PC-3 (cell line): Measurements from ENCODE around the gene PKNOX2. TPM values are rescaled to one million over a fixed set of nuclear protein-coding genes. Genes with fewer than 3 reads are reported as not detected.

Source experiments
- ATAC-seq: fragments of 200-7000 bp; cut with Tn5 transposase; 2 replicates; pipeline ENCODE4 v1.9.1; 2020; ENCODE audit warnings: mild to moderate bottlenecking, moderate library complexity
- BruUV-seq: library from RNA; stranded (reverse); fragments of 400-500 nt; replicated peaks from 2 replicates; lab custom pipeline; 2021; lab: Mats Ljungman, UMichigan
- CTCF ChIA-PET: fragments of 300-600 bp; sonication (Branson Sonifier 250); formaldehyde crosslinking; loops from one replicate; lab custom pipeline; 2022; ENCODE audit warnings: antibody characterized with exemption; lab: Charles Lee
- POLR2A ChIA-PET: fragments of 300-600 bp; sonication (Branson Sonifier 250); formaldehyde crosslinking; loops from one replicate; lab custom pipeline; 2022; ENCODE audit warnings: antibody characterized with exemption; ENCODE audit not compliant: unreplicated experiment; lab: Charles Lee
- DNase-seq: peaks from one replicate; pipeline ENCODE4 v3.0.0-alpha.2; 2015
- H2AFZ ChIP-seq: fragments of 300-600 bp; sonication (generic); 2 replicates; pipeline ENCODE4 v1.6.0; 2016; ENCODE audit warnings: antibody characterized with exemption, low read length
- H3F3A ChIP-seq: fragments of 300-600 bp; sonication (generic); one replicate; pipeline ENCODE4 v1.6.0; 2017; ENCODE audit warnings: antibody characterized with exemption, low read length, control low read depth, mild to moderate bottlenecking; ENCODE audit not compliant: unreplicated experiment
- H3K27ac ChIP-seq: fragments of 300-600 bp; sonication (generic); 2 replicates; pipeline ENCODE4 v1.5.1; 2016; ENCODE audit warnings: mild to moderate bottlenecking, low read length
- H3K27me3 ChIP-seq: fragments of 300-600 bp; sonication (generic); 2 replicates; pipeline ENCODE4 v1.6.1; 2016; ENCODE audit warnings: low read length, mixed read lengths
- H3K36me3 ChIP-seq: fragments of 300-600 bp; sonication (generic); 2 replicates; pipeline ENCODE4 v1.6.1; 2016; ENCODE audit warnings: low read depth, mixed run types, low read length, mixed read lengths
- H3K4me1 ChIP-seq: fragments of 300-600 bp; sonication (generic); 2 replicates; pipeline ENCODE4 v1.5.1; 2016; ENCODE audit warnings: low read length; ENCODE audit not compliant: insufficient read depth
- H3K4me2 ChIP-seq: fragments of 300-600 bp; sonication (generic); 2 replicates; pipeline ENCODE4 v1.6.0; 2016; ENCODE audit warnings: low read length
- H3K4me3 ChIP-seq: fragments of 300-600 bp; sonication (generic); 2 replicates; pipeline ENCODE4 v1.5.1; 2016; ENCODE audit warnings: mild to moderate bottlenecking, low read length, mixed read lengths
- H3K79me2 ChIP-seq: fragments of 300-600 bp; sonication (generic); 2 replicates; pipeline ENCODE4 v1.6.1; 2017; ENCODE audit warnings: low read length, mixed read lengths
- H3K9ac ChIP-seq: fragments of 300-600 bp; sonication (generic); 2 replicates; pipeline ENCODE4 v1.6.0; 2016; ENCODE audit warnings: mild to moderate bottlenecking, low read length
- H3K9me2 ChIP-seq: fragments of 300-600 bp; sonication (generic); replicated peaks from 2 replicates; pipeline ENCODE4 v1.6.1; 2016; ENCODE audit warnings: mixed run types, low read length, mixed read lengths
- H3K9me3 ChIP-seq: fragments of 300-600 bp; sonication (generic); 2 replicates; pipeline ENCODE4 v1.6.1; 2016; ENCODE audit warnings: low read length, mixed read lengths
- H4K20me1 ChIP-seq: fragments of 300-600 bp; sonication (generic); 2 replicates; pipeline ENCODE4 v1.6.1; 2016; ENCODE audit warnings: low read length, mixed read lengths
- EZH2 ChIP-seq: fragments of 300-600 bp; sonication (generic); IDR thresholded peaks from one replicate; pipeline ENCODE4 v1.6.1; 2017; ENCODE audit warnings: antibody characterized with exemption, mild to moderate bottlenecking, low read length; ENCODE audit not compliant: unreplicated experiment
- EZH2phosphoT487 ChIP-seq: fragments of 300-600 bp; sonication (generic); IDR thresholded peaks from 2 replicates; pipeline ENCODE4 v1.6.1; 2018; ENCODE audit warnings: mild to moderate bottlenecking, antibody characterized with exemption, low read length, borderline replicate concordance
- intact Hi-C: fragments of 100-400 bp; cut with micrococcal nuclease; formaldehyde crosslinking; loops from 2 replicates; pipeline ENCODE4 v1.9.0; 2023
- total RNA-seq: library from RNA; depleted of rRNA; stranded (reverse); fragments of >200 nt; gene quantifications from 2 replicates; pipeline ENCODE4 v1.2.3, GENCODE V29; 2014
- TF ChIP-seq, protein P1 (sequence below): fragments of 300-600 bp; sonication (generic); conservative IDR thresholded peaks from 2 replicates; pipeline ENCODE4 v1.5.1; 2017; ENCODE audit warnings: antibody characterized with exemption, low read depth, mild to moderate bottlenecking, low read length

PKNOX2 gene
- total RNA-seq, 1 experiment from 2014 or later = not detected

DNA sequence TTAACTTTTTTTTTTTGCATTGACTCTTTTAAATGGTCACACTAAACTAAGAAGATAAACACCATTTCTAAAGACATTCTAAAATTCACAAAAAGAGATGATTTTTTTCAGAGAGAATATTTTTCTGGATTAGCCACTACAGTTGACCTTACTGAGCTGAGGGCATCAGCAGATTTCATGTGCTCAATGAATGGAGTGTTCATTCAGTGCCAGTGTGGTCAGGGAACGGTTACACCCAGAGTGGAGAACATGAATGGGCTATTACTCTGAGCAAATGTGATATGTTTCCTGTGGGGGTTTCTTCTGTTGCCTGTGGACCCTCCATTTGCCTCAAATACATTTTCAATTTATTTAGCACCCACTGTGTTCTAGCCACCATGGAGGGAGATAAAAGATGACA is 19.1 kb downstream of the PKNOX2 start:
- H3K9me2 ChIP-seq = no peaks in the 10 kb centered on the region
- intact Hi-C loops = no loop called here
- no TSS peak for BruUV-seq
- no peaks in the 10 kb centered on the region; the same call in 1 of the 2 replicates for H3K36me3 ChIP-seq
- no peak overlapping the region for H3K27ac ChIP-seq
- no peak overlapping the region for H2AFZ ChIP-seq
- H3F3A ChIP-seq = no peaks in the 10 kb centered on the region
- H3K4me2 ChIP-seq = no peak overlapping the region
- no peak overlapping the region for H3K9ac ChIP-seq
- H3K4me1 ChIP-seq = no peaks in the 10 kb centered on the region
- no peak for ATAC-seq
- no peaks in the 10 kb centered on the region for H4K20me1 ChIP-seq
- CTCF ChIA-PET = interaction anchor here (0.7 kb wide), 1 partner anchor 323 kb away, joined by 6 read pairs; no protein-coding TSS in a partner anchor
- POLR2A ChIA-PET = no interaction called here
- no peak for TF ChIP-seq EZH2
- no peak for TF ChIP-seq EZH2phosphoT487
- TF ChIP-seq, protein P1, sequence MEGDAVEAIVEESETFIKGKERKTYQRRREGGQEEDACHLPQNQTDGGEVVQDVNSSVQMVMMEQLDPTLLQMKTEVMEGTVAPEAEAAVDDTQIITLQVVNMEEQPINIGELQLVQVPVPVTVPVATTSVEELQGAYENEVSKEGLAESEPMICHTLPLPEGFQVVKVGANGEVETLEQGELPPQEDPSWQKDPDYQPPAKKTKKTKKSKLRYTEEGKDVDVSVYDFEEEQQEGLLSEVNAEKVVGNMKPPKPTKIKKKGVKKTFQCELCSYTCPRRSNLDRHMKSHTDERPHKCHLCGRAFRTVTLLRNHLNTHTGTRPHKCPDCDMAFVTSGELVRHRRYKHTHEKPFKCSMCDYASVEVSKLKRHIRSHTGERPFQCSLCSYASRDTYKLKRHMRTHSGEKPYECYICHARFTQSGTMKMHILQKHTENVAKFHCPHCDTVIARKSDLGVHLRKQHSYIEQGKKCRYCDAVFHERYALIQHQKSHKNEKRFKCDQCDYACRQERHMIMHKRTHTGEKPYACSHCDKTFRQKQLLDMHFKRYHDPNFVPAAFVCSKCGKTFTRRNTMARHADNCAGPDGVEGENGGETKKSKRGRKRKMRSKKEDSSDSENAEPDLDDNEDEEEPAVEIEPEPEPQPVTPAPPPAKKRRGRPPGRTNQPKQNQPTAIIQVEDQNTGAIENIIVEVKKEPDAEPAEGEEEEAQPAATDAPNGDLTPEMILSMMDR = no peak
- no peak for DNase-seq
- no peak overlapping the region for H3K4me3 ChIP-seq
- H3K27me3 ChIP-seq = peaks cover 61% of the 10 kb centered on the region
- H3K9me3 ChIP-seq = peaks cover 16% of the 10 kb centered on the region
- H3K79me2 ChIP-seq = no peaks in the 10 kb centered on the region

DNA sequence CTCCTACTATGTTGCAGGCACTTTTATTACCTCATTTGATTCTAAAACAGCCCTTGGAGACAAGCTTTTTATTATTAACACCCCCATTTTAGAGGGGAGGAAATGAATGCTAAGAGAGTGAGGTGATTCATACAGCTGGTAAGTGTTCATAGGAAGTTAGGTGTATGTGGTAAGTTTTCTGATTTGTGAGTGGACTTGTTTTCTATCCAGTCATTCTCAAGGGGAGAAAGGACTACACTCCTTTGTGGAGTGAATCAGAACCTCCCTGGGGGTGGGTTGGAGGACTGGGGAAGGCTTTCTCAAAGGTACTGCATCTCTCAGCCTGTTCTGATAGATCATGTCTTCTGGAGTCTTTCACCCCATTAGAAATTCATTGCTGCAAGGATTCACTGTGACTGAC is 23.5 kb downstream of the PKNOX2 start:
- ChIA-PET POLR2A (no interaction called here), CTCF (no interaction called here)
- H3K4me3 ChIP-seq = no peak overlapping the region
- H3K4me1 ChIP-seq = no peaks in the 10 kb centered on the region
- H4K20me1 ChIP-seq = no peaks in the 10 kb centered on the region
- H3F3A ChIP-seq = no peaks in the 10 kb centered on the region
- H3K9me2 ChIP-seq = no peaks in the 10 kb centered on the region
- H3K9ac ChIP-seq = no peak overlapping the region
- TF ChIP-seq EZH2phosphoT487 (no peak), EZH2 (no peak)
- TF ChIP-seq, protein P1 = no peak
- no peaks in the 10 kb centered on the region for H3K79me2 ChIP-seq
- intact Hi-C loops = no loop called here
- no peak overlapping the region for H2AFZ ChIP-seq
- peaks cover 70% of the 10 kb centered on the region for H3K27me3 ChIP-seq
- DNase-seq = no peak
- no peak for ATAC-seq
- H3K36me3 ChIP-seq = no peaks in the 10 kb centered on the region; the same call in 1 of the 2 replicates
- peaks cover 16% of the 10 kb centered on the region for H3K9me3 ChIP-seq
- no peak overlapping the region for H3K27ac ChIP-seq
- H3K4me2 ChIP-seq = no peak overlapping the region
- BruUV-seq = no TSS peak

DNA sequence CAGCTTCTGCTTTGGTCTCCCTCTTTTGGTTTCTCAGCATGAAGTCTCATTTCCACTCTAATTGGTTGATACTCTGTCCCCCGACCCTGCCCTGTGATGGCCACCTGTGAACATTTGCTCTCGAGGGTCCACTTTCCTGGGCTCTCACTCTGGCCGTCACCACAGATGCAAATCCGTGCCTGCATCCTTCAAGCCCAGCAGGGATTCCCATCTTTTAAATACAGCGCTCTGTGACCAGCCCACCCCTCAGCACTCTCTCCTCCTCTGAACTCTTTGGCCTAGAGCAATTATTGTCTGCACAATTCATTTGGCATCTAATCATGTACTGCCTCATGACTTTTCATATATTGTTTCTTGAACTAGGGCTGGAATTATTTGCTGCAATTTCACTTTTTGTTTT is 26.0 kb downstream of the PKNOX2 start:
- no peaks in the 10 kb centered on the region; the same call in 1 of the 2 replicates for H3K36me3 ChIP-seq
- ChIA-PET CTCF (no interaction called here), POLR2A (no interaction called here)
- no peak overlapping the region for H3K4me3 ChIP-seq
- H3K9ac ChIP-seq = no peak overlapping the region
- TF ChIP-seq, protein P1 = no peak
- TF ChIP-seq EZH2 (no peak), EZH2phosphoT487 (no peak)
- intact Hi-C loops = no loop called here
- H3F3A ChIP-seq = no peaks in the 10 kb centered on the region
- no peaks in the 10 kb centered on the region for H4K20me1 ChIP-seq
- no peak overlapping the region for H2AFZ ChIP-seq
- ATAC-seq (no peak), DNase-seq (no peak)
- no peak overlapping the region for H3K27ac ChIP-seq
- BruUV-seq = no TSS peak
- no peaks in the 10 kb centered on the region for H3K4me1 ChIP-seq
- peaks cover 82% of the 10 kb centered on the region for H3K27me3 ChIP-seq
- H3K9me3 ChIP-seq = peaks cover 16% of the 10 kb centered on the region
- H3K4me2 ChIP-seq = no peak overlapping the region
- no peaks in the 10 kb centered on the region for H3K9me2 ChIP-seq
- no peaks in the 10 kb centered on the region for H3K79me2 ChIP-seq
